NCI-H748 treated with DMSO at 0.1 percent for 48 hours (cell line): ENCODE measurements around the gene WDR53.
"Not testable (repeated sequence)": the region's sequence is repeated elsewhere in the genome, so short reads cannot be mapped to it uniquely, and the experiment has no call there.

Source experiments
- DNase-seq: peaks from one replicate; lab custom pipeline; 2025; lab: John Stamatoyannopoulos, UW

WDR53 gene

GRCh38 chr3:196517919-196518318, 50.4 kb downstream of the WDR53 start:
- no peak for DNase-seq

- DNase-seq: no peak
These were observed 51.1 kb downstream of the WDR53 start for GRCh38 chr3:196517162-196517800.

GRCh38 chr3:196514913-196515621, 53.3 kb downstream of the WDR53 start, which contains the start of gene SMCO1:
SMCO1 (minus strand) TSS chr3:196515346; CDS start chr3:196515209, 137 bp downstream.
- DNase-seq: no peak

GRCh38 chr3:196514350-196514716, 54.0 kb downstream of the WDR53 start:
- DNase-seq: no peak

- DNase-seq: no peak
These were observed 54.5 kb downstream of the WDR53 start for GRCh38 chr3:196513697-196514349.

- not testable (repeated sequence) for DNase-seq
These were observed 56.5 kb downstream of the WDR53 start for GRCh38 chr3:196511646-196512425.

- DNase-seq: not testable (repeated sequence)
These were observed 57.2 kb downstream of the WDR53 start for GRCh38 chr3:196511108-196511507.

- DNase-seq: no peak
These were observed 61.7 kb downstream of the WDR53 start for GRCh38 chr3:196506687-196507086.

GRCh38 chr3:196504556-196504955, 63.8 kb downstream of the WDR53 start:
- DNase-seq: no peak
